ENCODE results near the gene KCNH4. TPM values are rescaled to one million over a fixed set of nuclear protein-coding genes. Genes with fewer than 3 reads are reported as not detected.

Gene KCNH4
- total and polyA plus RNA-seq, 9 of the 15 experiments (the other 6 are each of a cell fraction or from before 2014, with no cell fraction given): 0.10 to 1.8 (median 0.50) TPM

GRCh38 chr17:42153919-42154742, 26.8 kb downstream of the KCNH4 start (continued):
- TF ChIP-seq PRDM10 (IDR thresholded peaks at IDR 0.05; ENCODE audit: partially characterized antibody) (peak; percentile 33), ATF7 (IDR thresholded peaks at IDR 0.05) (no peak), ZNF224 (CRISPR knock-in tag; IDR thresholded peaks at IDR 0.05) (0 out of 2 replicates have a peak, but pooled peaks have one; percentile 29), HDAC1 (IDR thresholded peaks at IDR 0.05) (peak in 1 of 2 experiments; percentile 28; a peak in 2 of 4 replicates), MYNN (IDR thresholded peaks at IDR 0.05) (no peak), MYNN (CRISPR knock-in tag; IDR thresholded peaks at IDR 0.05) (no peak), KDM1A (IDR thresholded peaks at IDR 0.05) (peak in 1 of 2 experiments; percentile 7; a peak in 1 of 4 replicates), HMBOX1 (IDR thresholded peaks at IDR 0.05) (0 out of 2 replicates have a peak, but pooled peaks have one; percentile 8), HMG20B (CRISPR knock-in tag; IDR thresholded peaks at IDR 0.05) (no peak), L3MBTL2 (IDR thresholded peaks at IDR 0.05) (0 out of 2 replicates have a peak, but pooled peaks have one; percentile 5), ZNF175 (CRISPR knock-in tag; IDR thresholded peaks at IDR 0.05; ENCODE audit: low read depth) (0 out of 2 replicates have a peak, but pooled peaks have one; percentile 26), GATAD2B (IDR thresholded peaks at IDR 0.05; ENCODE audit: borderline replicate concordance) (no peak), MNT (conservative IDR thresholded peaks at IDR 0.05) (peak in 1 of 2 experiments; percentile 45; a peak in 2 of 4 replicates), EP400 (IDR thresholded peaks at IDR 0.05) (peak; percentile 13; the same call in 1 of the 2 replicates), KDM5B (IDR thresholded peaks at IDR 0.05; ENCODE audit: insufficient replicate concordance, low read depth, low read length) (peak; percentile 19), HNRNPH1 (optimal IDR thresholded peaks at IDR 0.05; ENCODE audit: low read depth, low read length) (no peak), USF2 (CRISPR knock-in tag; IDR thresholded peaks at IDR 0.05) (peak; percentile 30; the same call in 1 of the 2 replicates), TEAD4 (IDR thresholded peaks at IDR 0.05; ENCODE audit: low read length) (0 out of 2 replicates have a peak, but pooled peaks have one; percentile 1), TEAD4 (CRISPR knock-in tag; IDR thresholded peaks at IDR 0.05; ENCODE audit: borderline replicate concordance) (no peak), SIN3A (IDR thresholded peaks at IDR 0.05; ENCODE audit: borderline replicate concordance in 2 of 2, control insufficient read depth in 1 of 2, low read depth in 2 of 2, low read length in 2 of 2) (peak in 1 of 2 experiments; percentile 43; a peak in 2 of 4 replicates), EHMT2 (IDR thresholded peaks at IDR 0.05) (no peak)

All from K562 (cell line).